Upper lobe of left lung (tissue), 4 donors: ENCODE data around the gene PDE12.

ENCODE experiments used
- CTCF ChIP-seq, 6 experiments: fragments of 450-650 bp in 4 of 6; fragments of 200-600 bp in 2 of 6; sonication (generic) in 2 of 6; IDR thresholded peaks; one replicate each; pipeline ENCODE4 v1.5.1; 2016 to 2019; ENCODE audit warnings: antibody characterized with exemption in 6 of 6
- EP300 ChIP-seq, 4 donors: sonication (generic); formaldehyde crosslinking; IDR thresholded peaks; one replicate each; pipeline ENCODE4 v1.5.1; 2017; ENCODE audit warnings: antibody characterized with exemption in 4 of 4, control low read depth in 2 of 4
- POLR2A ChIP-seq, 4 donors: fragments of 450-650 bp; IDR thresholded peaks; one replicate each; pipeline ENCODE4 v1.5.1; 2016 to 2017; ENCODE audit warnings: antibody characterized with exemption in 4 of 4, mild to moderate bottlenecking in 2 of 4

- TF ChIP-seq POLR2A (IDR thresholded peaks at IDR 0.05) (no peak), CTCF (IDR thresholded peaks at IDR 0.05) (no peak), EP300 (IDR thresholded peaks at IDR 0.05) (no peak)
Measured at GRCh38 chr3:57605683-57606082, 49.6 kb downstream of the PDE12 start.
